HG02973 (cell line): ENCODE results near the gene QRICH1.
"Not testable (repeated sequence)": the region's sequence is repeated elsewhere in the genome, so short reads cannot be mapped to it uniquely, and the experiment has no call there.

Experiments used
- ATAC-seq: cut with Tn5 transposase; IDR thresholded peaks from one replicate; pipeline ENCODE4 v1.9.1; 2021; ENCODE audit warnings: moderate library complexity; ENCODE audit not compliant: unreplicated experiment

QRICH1 gene

GRCh38 chr3:49017971-49018706 lies 75.7 kb downstream of the QRICH1 start, which contains the start of gene DALRD3:
DALRD3 (minus strand) TSS chr3:49018580; CDS start chr3:49018564, 16 bp downstream.
- no peak for ATAC-seq

- no peak for ATAC-seq
Observed at GRCh38 chr3:49017229-49017970, 76.5 kb downstream of the QRICH1 start.

DNA sequence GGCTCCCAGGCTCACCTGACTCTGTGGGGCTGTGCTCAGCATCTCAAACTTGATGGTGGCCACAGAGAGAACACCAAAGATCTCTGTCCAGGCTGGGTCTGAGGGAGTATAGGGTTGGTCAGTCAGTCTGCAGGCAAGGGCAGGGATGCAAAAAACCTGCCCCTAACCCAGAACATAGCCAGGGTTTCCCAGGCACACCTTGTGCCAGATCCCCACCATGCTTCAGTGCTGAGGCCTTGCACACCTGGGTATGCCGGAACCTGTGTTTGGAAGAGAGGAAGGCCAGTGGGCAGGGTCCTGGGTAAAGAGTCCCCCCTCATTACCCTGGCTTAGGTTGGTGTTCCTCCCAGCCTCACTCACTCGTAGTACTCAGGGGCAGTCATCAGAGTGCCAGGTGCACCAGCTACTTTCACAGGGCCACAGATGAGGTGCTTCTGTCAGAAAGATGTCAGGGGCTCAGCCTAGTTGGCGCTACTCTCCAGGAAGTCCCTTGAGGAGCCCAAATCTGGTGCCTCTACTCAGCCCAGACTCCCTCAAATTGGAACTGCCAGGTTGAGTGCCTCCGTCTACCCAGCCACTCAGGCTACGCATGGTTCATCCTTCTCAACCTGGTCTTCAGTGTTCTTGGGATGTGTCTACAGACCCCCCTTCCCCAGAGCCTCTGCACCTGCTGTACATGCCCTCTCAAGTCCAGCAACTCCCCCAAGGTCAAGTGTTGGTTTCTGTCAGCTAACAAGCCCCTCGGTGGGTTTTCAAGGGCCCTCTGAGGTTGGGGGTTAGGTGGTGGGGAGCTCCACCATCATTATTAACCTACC lies 77.2 kb downstream of the QRICH1 start:
- no peak for ATAC-seq

DNA sequence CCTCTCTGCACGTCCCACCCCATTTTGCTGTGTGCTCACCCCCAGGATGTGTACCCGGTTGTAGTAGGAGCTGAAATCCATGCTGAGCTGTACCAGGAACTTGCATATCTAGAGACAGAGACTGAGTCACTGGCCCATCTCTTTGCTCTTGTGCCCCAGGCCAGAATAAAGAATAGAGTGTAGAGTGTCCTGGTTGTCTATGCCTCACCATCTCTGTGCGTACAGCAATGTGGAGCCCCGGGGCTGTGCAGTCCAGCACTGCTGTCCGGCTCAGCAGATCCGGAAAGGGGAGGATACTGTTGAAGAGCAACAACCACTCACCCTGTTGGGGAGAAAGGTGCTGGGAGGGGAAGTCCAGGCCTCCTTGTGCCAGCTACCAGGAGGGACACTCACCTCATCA lies 78.1 kb downstream of the QRICH1 start:
- ATAC-seq: no peak

DNA sequence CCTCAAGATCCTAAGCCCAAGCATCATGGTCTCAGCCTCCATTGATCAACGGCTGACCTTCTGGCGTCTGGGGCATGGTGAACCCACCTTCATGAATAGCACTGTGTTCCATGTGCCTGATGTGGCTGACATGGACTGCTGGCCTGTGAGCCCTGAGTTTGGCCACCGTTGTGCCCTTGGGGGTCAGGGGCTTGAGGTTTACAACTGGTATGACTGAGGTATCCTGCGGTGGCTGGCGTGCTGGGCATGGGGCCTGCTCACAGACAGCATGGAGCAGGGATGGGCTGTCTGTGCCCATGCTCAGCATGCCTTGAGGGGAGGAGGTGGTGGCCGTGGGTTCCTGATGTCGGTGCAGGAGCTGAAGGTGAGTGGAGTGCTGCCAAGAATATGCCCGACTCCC lies 78.8 kb downstream of the QRICH1 start:
- ATAC-seq: no peak

- no peak for ATAC-seq
Observed at GRCh38 chr3:49013738-49014660, 79.9 kb downstream of the QRICH1 start.

- ATAC-seq: no peak
Observed at GRCh38 chr3:49013113-49013737, 80.6 kb downstream of the QRICH1 start.

- no peak for ATAC-seq
Observed at GRCh38 chr3:49012441-49013017, 81.3 kb downstream of the QRICH1 start.

GRCh38 chr3:49009396-49009795 lies 84.5 kb downstream of the QRICH1 start:
- ATAC-seq: no peak

GRCh38 chr3:49008627-49009026 lies 85.2 kb downstream of the QRICH1 start:
- ATAC-seq: not testable (repeated sequence)

GRCh38 chr3:49007771-49008528 lies 85.9 kb downstream of the QRICH1 start:
- ATAC-seq: peak; percentile 32

DNA sequence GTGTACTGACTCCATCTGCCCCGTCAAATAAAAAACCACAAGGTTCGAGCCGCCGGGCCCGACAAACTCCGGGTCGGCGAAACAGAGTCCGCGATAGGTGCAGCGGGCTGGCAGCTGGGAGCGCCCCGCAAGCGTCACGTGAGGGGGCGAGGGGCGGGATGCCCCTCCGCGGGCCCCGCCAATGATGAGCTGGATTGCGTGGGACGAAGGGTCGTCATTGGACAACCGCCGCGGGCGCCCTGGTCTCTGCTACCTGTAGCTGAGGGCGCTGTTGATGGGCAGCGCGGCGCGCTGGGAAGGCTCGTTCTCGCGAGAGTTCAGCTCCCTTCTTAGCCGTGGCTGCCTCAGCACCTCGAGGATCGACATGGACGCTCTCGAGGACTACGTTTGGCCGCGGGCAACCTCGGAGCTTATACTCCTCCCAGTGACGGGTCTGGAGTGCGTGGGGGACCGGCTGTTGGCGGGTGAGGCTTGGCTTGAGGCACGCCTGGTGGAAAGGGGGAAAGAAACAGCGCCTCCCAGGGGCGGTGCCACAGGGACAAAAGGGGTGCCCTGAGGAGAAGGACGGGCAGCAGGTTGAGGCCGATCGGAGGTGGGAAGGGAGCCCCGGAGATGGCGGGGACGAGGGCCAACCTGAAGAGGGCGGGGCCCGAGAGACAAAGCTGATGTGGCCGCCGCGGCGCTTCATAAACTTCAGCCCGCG lies 86.7 kb downstream of the QRICH1 start, which contains the start of gene WDR6:
Gene WDR6, plus strand, starts transcription at position 324 of the 703 bp plus-strand sequence. Its CDS starts 41 bp downstream, at position 365.
- peak; percentile 85 for ATAC-seq

- ATAC-seq: no peak
Observed at GRCh38 chr3:49006408-49007067, 87.3 kb downstream of the QRICH1 start.

DNA sequence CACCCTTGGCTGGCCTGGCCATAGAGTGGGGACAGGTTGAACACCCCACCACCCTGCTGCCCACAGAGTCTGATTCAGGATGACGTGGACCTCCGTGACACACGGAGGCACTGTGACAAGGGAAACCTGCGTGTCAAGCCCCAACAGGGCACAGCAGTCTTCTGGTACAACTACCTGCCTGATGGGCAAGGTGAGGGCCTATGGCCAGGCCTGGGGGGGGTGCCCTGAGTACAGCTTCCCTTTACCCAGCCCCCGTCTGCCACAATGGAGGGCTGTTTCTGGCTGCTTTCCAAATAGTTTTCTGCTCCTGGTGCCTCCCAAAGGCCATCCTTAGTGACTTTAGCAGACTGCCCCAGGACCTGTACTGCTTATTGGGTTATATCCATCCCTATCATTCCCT lies 87.9 kb downstream of the QRICH1 start:
- no peak for ATAC-seq

- no peak for ATAC-seq
Observed at GRCh38 chr3:49005303-49005680, 88.6 kb downstream of the QRICH1 start.

DNA sequence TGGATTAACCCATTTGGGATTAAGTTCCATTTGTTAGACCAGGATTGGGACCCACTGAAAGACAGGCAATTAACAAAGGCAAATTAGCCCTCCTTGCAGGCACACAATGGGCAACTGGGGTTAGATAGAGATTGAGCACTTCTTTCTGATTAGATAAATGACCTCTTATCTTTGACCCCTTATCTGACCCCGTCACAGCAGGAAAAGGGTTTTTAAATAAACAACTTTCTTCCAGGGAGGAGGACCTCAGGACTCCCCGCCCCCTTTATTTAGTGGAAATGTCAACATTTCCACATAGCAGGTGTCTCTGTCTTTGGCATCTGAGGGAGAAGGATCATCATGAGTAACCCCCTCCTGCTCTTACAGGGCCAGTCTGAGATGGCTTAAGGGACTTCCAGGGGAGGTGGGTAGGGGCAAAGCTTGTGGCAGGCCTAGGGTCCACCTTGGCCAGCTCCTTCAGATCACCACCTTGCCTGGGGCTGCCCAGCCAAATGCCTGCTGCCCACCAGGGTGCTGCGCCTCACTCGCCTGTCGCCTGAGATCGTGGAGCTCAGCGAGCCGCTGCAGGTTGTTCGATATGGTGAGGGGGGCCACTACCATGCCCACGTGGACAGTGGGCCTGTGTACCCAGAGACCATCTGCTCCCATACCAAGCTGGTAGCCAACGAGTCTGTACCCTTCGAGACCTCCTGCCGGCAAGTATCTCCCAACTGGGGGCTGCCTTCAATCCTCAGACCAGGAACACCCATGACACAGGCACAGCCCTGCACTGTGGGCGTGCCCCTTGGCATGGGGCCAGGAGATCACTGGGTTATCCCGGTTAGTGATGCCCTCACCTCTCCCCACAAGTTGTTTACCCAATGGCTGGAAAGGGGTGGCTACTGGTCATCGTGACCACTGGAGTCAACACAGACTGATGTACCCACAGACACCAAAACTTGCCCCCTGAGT lies 89.2 kb downstream of the QRICH1 start:
- no peak for ATAC-seq
